Breast epithelium (tissue), 3 donors: ENCODE results near the gene SSTR5.

Experiments
- POLR2AphosphoS5 ChIP-seq, 3 donors: sonication (generic); formaldehyde crosslinking; IDR thresholded peaks; one replicate each; pipeline ENCODE4 v1.6.1; 2017; ENCODE audit warnings: antibody characterized with exemption in 3 of 3
- TF ChIP-seq, protein P1 (sequence below), 3 donors: fragments of 450-650 bp; IDR thresholded peaks; one replicate each; pipeline ENCODE4 v1.5.1; 2016 to 2017; ENCODE audit warnings: antibody characterized with exemption in 3 of 3, mild to moderate bottlenecking in 3 of 3, moderate library complexity in 3 of 3

- no peak for TF ChIP-seq POLR2AphosphoS5 (IDR thresholded peaks at IDR 0.05)
- TF ChIP-seq, protein P1, sequence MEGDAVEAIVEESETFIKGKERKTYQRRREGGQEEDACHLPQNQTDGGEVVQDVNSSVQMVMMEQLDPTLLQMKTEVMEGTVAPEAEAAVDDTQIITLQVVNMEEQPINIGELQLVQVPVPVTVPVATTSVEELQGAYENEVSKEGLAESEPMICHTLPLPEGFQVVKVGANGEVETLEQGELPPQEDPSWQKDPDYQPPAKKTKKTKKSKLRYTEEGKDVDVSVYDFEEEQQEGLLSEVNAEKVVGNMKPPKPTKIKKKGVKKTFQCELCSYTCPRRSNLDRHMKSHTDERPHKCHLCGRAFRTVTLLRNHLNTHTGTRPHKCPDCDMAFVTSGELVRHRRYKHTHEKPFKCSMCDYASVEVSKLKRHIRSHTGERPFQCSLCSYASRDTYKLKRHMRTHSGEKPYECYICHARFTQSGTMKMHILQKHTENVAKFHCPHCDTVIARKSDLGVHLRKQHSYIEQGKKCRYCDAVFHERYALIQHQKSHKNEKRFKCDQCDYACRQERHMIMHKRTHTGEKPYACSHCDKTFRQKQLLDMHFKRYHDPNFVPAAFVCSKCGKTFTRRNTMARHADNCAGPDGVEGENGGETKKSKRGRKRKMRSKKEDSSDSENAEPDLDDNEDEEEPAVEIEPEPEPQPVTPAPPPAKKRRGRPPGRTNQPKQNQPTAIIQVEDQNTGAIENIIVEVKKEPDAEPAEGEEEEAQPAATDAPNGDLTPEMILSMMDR (IDR thresholded peaks at IDR 0.05), result no peak
These were observed 9.9 kb downstream of the SSTR5 start for GRCh38 chr16:1082266-1082951.
